Skeletal muscle satellite cell (primary cell): ENCODE results near the gene CBS.
A peak's percentile ranks its signal among the peaks of the same experiment; 100 is the strongest.
"Not testable (repeated sequence)": the region's sequence is repeated elsewhere in the genome, so short reads cannot be mapped to it uniquely, and the experiment has no call there.

Experiments
- H3K27me3 ChIP-seq: 2 replicates; pipeline ENCODE4 v1.7.0; 2013; ENCODE audit warnings: low read length; ENCODE audit not compliant: control insufficient read depth, insufficient read depth
- H3K36me3 ChIP-seq: 2 replicates; pipeline ENCODE4 v1.7.0; 2013; ENCODE audit warnings: mild to moderate bottlenecking, control low read depth, low read length; ENCODE audit not compliant: insufficient read depth
- H3K4me1 ChIP-seq: 2 replicates; pipeline ENCODE4 v1.7.0; 2013; ENCODE audit warnings: low read length; ENCODE audit not compliant: control insufficient read depth, insufficient read depth
- H3K4me2 ChIP-seq: 2 replicates; pipeline ENCODE4 v1.7.0; 2013; ENCODE audit warnings: mild to moderate bottlenecking, low read length
- H3K4me3 ChIP-seq: 2 replicates; pipeline ENCODE4 v1.7.0; 2013; ENCODE audit warnings: low read length
- H3K9ac ChIP-seq: 2 replicates; pipeline ENCODE4 v1.7.0; 2013; ENCODE audit warnings: mild to moderate bottlenecking, low read depth, low read length, moderate library complexity
- H3K9me3 ChIP-seq: replicated peaks from 2 replicates; pipeline ENCODE4 v1.7.0; 2013; ENCODE audit warnings: mild to moderate bottlenecking, control low read depth, low read length

Gene CBS

DNA sequence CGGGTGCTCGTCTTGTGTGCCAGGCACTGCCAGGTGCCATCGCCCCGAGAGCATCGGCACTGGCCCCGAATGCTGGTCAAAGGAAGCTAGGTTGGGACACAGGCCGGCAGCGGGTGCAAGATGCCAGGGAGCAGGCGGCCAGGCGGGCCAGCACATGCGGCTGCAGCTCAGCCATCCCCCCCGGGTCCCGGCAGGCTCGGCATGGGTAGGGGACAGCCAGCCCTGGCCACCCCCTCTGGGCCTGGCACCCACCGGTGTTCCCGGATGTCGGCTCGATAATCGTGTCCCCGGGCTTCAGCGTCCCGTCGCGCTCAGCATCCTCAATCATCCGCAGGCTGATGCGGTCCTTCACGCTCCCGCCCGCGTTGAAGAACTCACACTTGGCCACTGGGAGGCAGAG is 9.6 kb downstream of the CBS start:
- H3K4me3 ChIP-seq, H3K9me3 ChIP-seq, H3K4me2 ChIP-seq, H3K27me3 ChIP-seq, H3K4me1 ChIP-seq, H3K9ac ChIP-seq, H3K36me3 ChIP-seq: not testable (repeated sequence)

- H3K9ac ChIP-seq, H3K4me3 ChIP-seq, H3K4me2 ChIP-seq, H3K27me3 ChIP-seq, H3K9me3 ChIP-seq, H3K4me1 ChIP-seq, H3K36me3 ChIP-seq: not testable (repeated sequence)
Measured at GRCh38 chr21:43064265-43064917, 11.2 kb downstream of the CBS start.

- H3K36me3 ChIP-seq, H3K27me3 ChIP-seq, H3K4me1 ChIP-seq, H3K9me3 ChIP-seq, H3K9ac ChIP-seq, H3K4me3 ChIP-seq, H3K4me2 ChIP-seq: not testable (repeated sequence)
Measured at GRCh38 chr21:43062955-43063664, 12.5 kb downstream of the CBS start.

- not testable (repeated sequence) for H3K4me3 ChIP-seq, H3K4me2 ChIP-seq, H3K4me1 ChIP-seq, H3K9me3 ChIP-seq, H3K9ac ChIP-seq, H3K36me3 ChIP-seq, H3K27me3 ChIP-seq
Measured at GRCh38 chr21:43053112-43053511, 22.5 kb downstream of the CBS start.

- not testable (repeated sequence) for H3K4me3 ChIP-seq, H3K36me3 ChIP-seq, H3K9ac ChIP-seq, H3K27me3 ChIP-seq, H3K4me1 ChIP-seq, H3K9me3 ChIP-seq
- H3K4me2 ChIP-seq = peak overlapping the region; percentile 29
Measured at GRCh38 chr21:43045876-43046821, 29.5 kb downstream of the CBS start.

DNA sequence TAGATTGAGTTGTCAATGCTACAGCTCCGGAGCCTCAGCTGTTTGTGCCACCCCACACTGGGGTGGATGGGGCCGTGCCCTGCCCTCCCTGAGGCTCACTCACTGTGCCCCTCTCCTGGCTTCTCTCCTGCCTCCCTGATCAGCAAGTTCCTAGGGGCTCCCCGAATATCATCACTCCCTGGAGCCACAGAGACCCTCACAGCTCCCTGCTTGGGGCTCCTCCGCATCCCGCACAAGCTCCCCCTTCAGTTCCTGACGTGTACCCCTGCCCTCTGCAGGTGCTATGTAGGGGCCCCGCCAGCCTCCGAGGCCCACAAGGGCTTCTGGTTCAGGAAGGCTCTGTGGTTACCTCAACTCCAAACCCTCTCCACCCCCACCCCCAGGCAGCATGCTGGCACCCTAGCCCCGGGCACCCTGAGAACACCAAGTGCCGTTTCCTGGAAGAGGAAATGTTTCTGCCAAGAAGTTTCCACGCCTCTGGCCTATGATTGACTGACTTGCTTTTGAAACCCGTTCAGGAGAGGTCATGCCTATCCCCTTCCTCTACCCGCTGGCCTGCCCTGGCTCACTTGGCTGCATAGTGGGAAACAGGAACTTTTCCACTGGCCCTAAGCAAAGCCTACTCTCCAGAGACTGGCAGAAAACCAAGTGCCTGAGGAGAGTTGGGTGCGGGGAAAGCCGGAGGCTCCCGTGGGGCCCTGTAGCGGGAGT is 30.3 kb downstream of the CBS start:
- H3K9ac ChIP-seq, H3K4me3 ChIP-seq, H3K9me3 ChIP-seq, H3K36me3 ChIP-seq, H3K27me3 ChIP-seq, H3K4me1 ChIP-seq: not testable (repeated sequence)
- peak overlapping the region; percentile 29 for H3K4me2 ChIP-seq

- H3K27me3 ChIP-seq, H3K9ac ChIP-seq, H3K4me2 ChIP-seq, H3K9me3 ChIP-seq, H3K36me3 ChIP-seq, H3K4me3 ChIP-seq, H3K4me1 ChIP-seq: not testable (repeated sequence)
Measured at GRCh38 chr21:43044547-43044946, 31.1 kb downstream of the CBS start.

DNA sequence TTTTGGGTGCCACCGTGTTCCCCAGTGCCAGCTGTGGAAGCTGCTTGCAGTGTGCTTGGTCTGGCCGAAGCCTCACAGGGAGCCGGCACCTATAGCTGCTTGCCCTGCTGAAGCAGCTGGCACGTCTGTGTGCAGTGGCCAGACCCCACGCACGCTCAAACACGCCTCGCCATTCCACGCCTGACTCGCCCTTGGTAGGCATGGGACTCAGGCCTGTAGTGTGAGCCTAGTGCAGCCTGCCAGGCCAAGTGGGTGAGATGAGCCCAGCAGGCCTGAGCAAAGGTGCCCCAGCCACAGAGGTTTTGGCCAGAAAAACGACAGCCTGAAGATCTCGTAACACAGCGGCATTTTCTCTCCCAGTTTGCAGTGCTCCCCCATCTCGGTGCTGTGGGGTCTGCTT is 32.3 kb downstream of the CBS start:
- not testable (repeated sequence) for H3K4me2 ChIP-seq, H3K27me3 ChIP-seq, H3K9ac ChIP-seq, H3K4me3 ChIP-seq, H3K36me3 ChIP-seq, H3K4me1 ChIP-seq, H3K9me3 ChIP-seq

DNA sequence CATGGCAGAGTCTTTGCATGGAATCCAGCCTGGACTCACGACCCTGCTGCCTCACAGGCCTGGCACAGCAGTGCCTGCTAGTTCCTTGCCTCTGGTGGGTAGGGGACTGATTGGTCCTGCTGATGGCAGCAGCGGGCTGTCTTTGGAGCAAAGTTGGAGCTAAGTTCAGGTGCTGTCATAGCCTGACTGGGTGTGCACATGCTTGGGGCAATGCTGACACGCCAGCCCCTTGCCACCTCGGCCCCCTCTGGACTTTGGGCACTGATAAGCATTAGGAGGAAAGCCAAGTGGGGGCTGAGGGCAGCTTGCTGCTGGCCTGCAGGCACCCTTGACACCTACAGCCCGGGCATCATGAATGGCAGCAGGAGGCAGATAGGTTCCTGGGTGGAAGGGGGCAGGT is 33.5 kb downstream of the CBS start:
- H3K4me3 ChIP-seq, H3K4me2 ChIP-seq, H3K36me3 ChIP-seq, H3K9ac ChIP-seq, H3K27me3 ChIP-seq, H3K4me1 ChIP-seq, H3K9me3 ChIP-seq: not testable (repeated sequence)

DNA sequence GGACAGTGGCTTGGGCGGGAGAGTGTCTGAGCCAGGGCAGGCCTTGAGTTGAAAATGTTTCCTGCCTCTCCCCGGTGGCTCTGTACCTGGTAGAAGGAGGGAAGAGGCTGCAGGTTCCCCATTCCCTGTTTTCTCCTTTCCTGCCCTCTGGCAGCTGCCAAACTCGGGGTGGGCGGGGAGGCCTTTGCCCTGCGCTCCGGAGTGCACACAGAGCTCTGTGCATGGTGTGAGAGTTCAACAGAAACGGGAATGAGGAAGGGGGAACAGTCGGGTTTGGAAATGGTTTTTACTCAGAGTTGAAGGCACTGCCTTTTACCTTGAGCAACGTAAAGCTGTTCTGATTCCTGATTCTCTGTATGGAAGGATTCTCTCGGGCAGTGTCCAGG is 37.0 kb downstream of the CBS start:
- not testable (repeated sequence) for H3K9me3 ChIP-seq, H3K4me3 ChIP-seq, H3K4me1 ChIP-seq, H3K27me3 ChIP-seq, H3K9ac ChIP-seq, H3K4me2 ChIP-seq, H3K36me3 ChIP-seq

- H3K9ac ChIP-seq, H3K9me3 ChIP-seq, H3K4me1 ChIP-seq, H3K36me3 ChIP-seq, H3K4me2 ChIP-seq, H3K27me3 ChIP-seq, H3K4me3 ChIP-seq: not testable (repeated sequence)
Measured at GRCh38 chr21:43037918-43038658, 37.5 kb downstream of the CBS start.
